ENCODE measurements around the gene PTPRN2.

The PTPRN2 gene

DNA sequence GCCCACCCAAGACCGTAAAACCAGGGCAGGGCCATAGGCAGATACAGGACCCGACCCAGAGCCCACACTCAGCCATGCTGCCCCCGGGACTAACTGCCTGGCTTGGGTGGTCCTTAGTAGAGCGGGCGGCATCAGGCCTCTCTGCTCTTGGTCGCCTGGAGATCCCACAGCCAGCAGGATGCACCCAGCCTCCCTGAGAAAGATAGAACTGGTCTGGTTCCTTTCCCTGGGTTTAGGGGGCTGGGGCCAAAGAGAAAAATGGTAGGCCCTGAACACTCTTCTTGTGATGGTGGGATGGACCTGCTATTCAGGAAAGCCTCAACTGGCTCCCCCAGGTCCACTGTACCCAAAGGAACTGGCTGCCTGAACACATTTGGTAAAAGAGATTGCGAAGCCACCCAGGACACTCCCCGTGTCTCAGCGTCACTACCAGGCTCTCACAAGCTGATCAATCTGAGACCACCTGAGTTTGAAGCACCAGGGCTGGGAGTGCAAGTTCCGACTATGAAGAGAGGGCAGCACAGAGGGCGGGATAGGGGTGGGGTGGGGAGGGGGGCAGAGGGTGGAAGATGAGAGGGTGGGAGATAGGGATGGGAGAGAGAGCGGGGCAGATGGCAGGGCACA, 659.3 kb downstream of the PTPRN2 start:
- no peak overlapping the region for H3K56ac ChIP-seq (ENCODE audit: low read length)
- H2BK15ac ChIP-seq (replicated peaks; ENCODE audit: low read depth), result no peak overlapping the region
- no peaks in the 10 kb centered on the region for H3K27me3 ChIP-seq (ENCODE audit: insufficient read depth, low read length, poor library complexity)
- no peak for DNase-seq
- no peak overlapping the region for H3K27ac ChIP-seq (ENCODE audit: low read depth, low read length)
- no peaks in the 10 kb centered on the region for H3K4me1 ChIP-seq (ENCODE audit: control insufficient read depth, low read depth, low read length)
- H3K36me3 ChIP-seq (ENCODE audit: control insufficient read depth, insufficient read depth, low read length), result no peaks in the 10 kb centered on the region
- no peak overlapping the region for H4K5ac ChIP-seq (ENCODE audit: low read length)
- no peak overlapping the region for H2BK5ac ChIP-seq (ENCODE audit: low read length)
- no peak overlapping the region for H2BK120ac ChIP-seq (ENCODE audit: low read depth, low read length)
- no CpG with 5 or more reads among the region's 12 CpGs for WGBS (ENCODE audit: extremely low coverage, insufficient coverage, low lambda C conversion rate)
- no peak overlapping the region for H3K23ac ChIP-seq (ENCODE audit: low read length)
- H3K18ac ChIP-seq (ENCODE audit: low read length), result no peak overlapping the region
- no peak overlapping the region for H2AK5ac ChIP-seq (ENCODE audit: low read length)
- no peak overlapping the region for H3K9ac ChIP-seq (ENCODE audit: low read length)
- H3K4me2 ChIP-seq (ENCODE audit: low read length), result no peak overlapping the region
- no peak overlapping the region for H3K4ac ChIP-seq (ENCODE audit: low read depth, low read length)
- H4K8ac ChIP-seq (ENCODE audit: low read depth, low read length), result no peak overlapping the region
- H3K79me1 ChIP-seq (ENCODE audit: low read length), result no peaks in the 10 kb centered on the region
- no peak overlapping the region for H3K4me3 ChIP-seq (ENCODE audit: low read length)
- H3K79me2 ChIP-seq (ENCODE audit: control insufficient read depth, insufficient read depth, low read length), result no peaks in the 10 kb centered on the region

DNA sequence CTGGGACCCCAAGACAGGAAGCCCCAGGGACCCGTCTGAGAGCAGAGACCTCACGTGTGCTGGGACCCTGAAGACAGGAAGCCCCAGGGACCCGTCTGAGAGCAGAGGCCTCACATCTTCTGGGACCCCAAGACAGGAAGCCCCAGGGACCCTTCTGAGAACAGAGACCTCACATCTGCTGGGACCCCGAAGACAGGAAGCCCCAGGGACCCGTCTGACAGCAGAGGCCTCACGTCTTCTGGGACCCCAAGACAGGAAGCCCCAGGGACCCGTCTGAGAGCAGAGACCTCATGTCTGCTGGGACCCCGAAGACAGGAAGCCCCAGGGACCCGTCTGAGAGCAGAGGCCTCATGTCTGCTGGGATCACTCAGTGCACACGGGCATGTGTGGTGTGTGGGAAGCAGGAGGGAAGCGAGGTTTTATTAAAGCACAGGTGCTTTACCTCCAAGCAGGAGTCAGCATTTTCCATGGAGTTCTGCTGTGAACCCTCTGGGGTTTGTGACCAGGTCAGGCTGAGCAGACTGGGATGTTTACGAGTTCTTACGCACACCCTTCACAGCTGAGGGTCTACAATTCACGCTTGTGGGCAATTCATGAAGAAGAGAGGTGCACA, 660.2 kb downstream of the PTPRN2 start:
- no peak overlapping the region for H3K27ac ChIP-seq (ENCODE audit: low read depth, low read length)
- H4K8ac ChIP-seq (ENCODE audit: low read depth, low read length), result no peak overlapping the region
- H3K9ac ChIP-seq (ENCODE audit: low read length), result no peak overlapping the region
- H3K36me3 ChIP-seq (ENCODE audit: control insufficient read depth, insufficient read depth, low read length), result no peaks in the 10 kb centered on the region
- no peak overlapping the region for H3K23ac ChIP-seq (ENCODE audit: low read length)
- no peaks in the 10 kb centered on the region for H3K4me1 ChIP-seq (ENCODE audit: control insufficient read depth, low read depth, low read length)
- no peak overlapping the region for H2AK5ac ChIP-seq (ENCODE audit: low read length)
- no CpG with 5 or more reads among the region's 14 CpGs for WGBS (ENCODE audit: extremely low coverage, insufficient coverage, low lambda C conversion rate)
- H2BK5ac ChIP-seq (ENCODE audit: low read length), result no peak overlapping the region
- no peak overlapping the region for H3K4me2 ChIP-seq (ENCODE audit: low read length)
- no peaks in the 10 kb centered on the region for H3K27me3 ChIP-seq (ENCODE audit: insufficient read depth, low read length, poor library complexity)
- H3K79me1 ChIP-seq (ENCODE audit: low read length), result no peaks in the 10 kb centered on the region
- H2BK15ac ChIP-seq (replicated peaks; ENCODE audit: low read depth), result no peak overlapping the region
- DNase-seq, result no peak
- no peak overlapping the region for H2BK120ac ChIP-seq (ENCODE audit: low read depth, low read length)
- no peak overlapping the region for H3K4me3 ChIP-seq (ENCODE audit: low read length)
- no peak overlapping the region for H3K4ac ChIP-seq (ENCODE audit: low read depth, low read length)
- no peak overlapping the region for H4K5ac ChIP-seq (ENCODE audit: low read length)
- no peak overlapping the region for H3K56ac ChIP-seq (ENCODE audit: low read length)
- H3K79me2 ChIP-seq (ENCODE audit: control insufficient read depth, insufficient read depth, low read length), result no peaks in the 10 kb centered on the region
- H3K18ac ChIP-seq (ENCODE audit: low read length), result no peak overlapping the region

GRCh38 chr7:157926521-157927150, 661.0 kb downstream of the PTPRN2 start:
- H3K9ac ChIP-seq (ENCODE audit: low read length), result no peak overlapping the region
- no peak overlapping the region for H3K4ac ChIP-seq (ENCODE audit: low read depth, low read length)
- H3K79me1 ChIP-seq (ENCODE audit: low read length), result no peaks in the 10 kb centered on the region
- no peak overlapping the region for H4K8ac ChIP-seq (ENCODE audit: low read depth, low read length)
- H3K79me2 ChIP-seq (ENCODE audit: control insufficient read depth, insufficient read depth, low read length), result no peaks in the 10 kb centered on the region
- H3K56ac ChIP-seq (ENCODE audit: low read length), result no peak overlapping the region
- no peak overlapping the region for H3K4me3 ChIP-seq (ENCODE audit: low read length)
- no peaks in the 10 kb centered on the region for H3K36me3 ChIP-seq (ENCODE audit: control insufficient read depth, insufficient read depth, low read length)
- no peak for DNase-seq
- no peaks in the 10 kb centered on the region for H3K4me1 ChIP-seq (ENCODE audit: control insufficient read depth, low read depth, low read length)
- no peaks in the 10 kb centered on the region for H3K27me3 ChIP-seq (ENCODE audit: insufficient read depth, low read length, poor library complexity)
- H2BK15ac ChIP-seq (replicated peaks; ENCODE audit: low read depth), result no peak overlapping the region
- no peak overlapping the region for H2AK5ac ChIP-seq (ENCODE audit: low read length)
- H3K4me2 ChIP-seq (ENCODE audit: low read length), result no peak overlapping the region
- no peak overlapping the region for H3K18ac ChIP-seq (ENCODE audit: low read length)
- H4K5ac ChIP-seq (ENCODE audit: low read length), result no peak overlapping the region
- H3K27ac ChIP-seq (ENCODE audit: low read depth, low read length), result no peak overlapping the region
- H3K23ac ChIP-seq (ENCODE audit: low read length), result no peak overlapping the region
- no CpG with 5 or more reads among the region's 16 CpGs for WGBS (ENCODE audit: extremely low coverage, insufficient coverage, low lambda C conversion rate)
- H2BK5ac ChIP-seq (ENCODE audit: low read length), result no peak overlapping the region
- no peak overlapping the region for H2BK120ac ChIP-seq (ENCODE audit: low read depth, low read length)

GRCh38 chr7:157926107-157926506, 661.5 kb downstream of the PTPRN2 start:
- Histone ChIP-seq H3K4me1 (ENCODE audit: control insufficient read depth, low read depth, low read length) (no peaks in the 10 kb centered on the region), H3K4me2 (ENCODE audit: low read length) (no peak overlapping the region), H3K56ac (ENCODE audit: low read length) (no peak overlapping the region), H4K8ac (ENCODE audit: low read depth, low read length) (no peak overlapping the region), H3K4ac (ENCODE audit: low read depth, low read length) (no peak overlapping the region), H3K18ac (ENCODE audit: low read length) (no peak overlapping the region), H3K4me3 (ENCODE audit: low read length) (no peak overlapping the region), H2AK5ac (ENCODE audit: low read length) (no peak overlapping the region), H3K23ac (ENCODE audit: low read length) (no peak overlapping the region), H3K27ac (ENCODE audit: low read depth, low read length) (no peak overlapping the region), H3K36me3 (ENCODE audit: control insufficient read depth, insufficient read depth, low read length) (no peaks in the 10 kb centered on the region), H2BK15ac (replicated peaks; ENCODE audit: low read depth) (no peak overlapping the region), H3K79me2 (ENCODE audit: control insufficient read depth, insufficient read depth, low read length) (no peaks in the 10 kb centered on the region), H3K27me3 (ENCODE audit: insufficient read depth, low read length, poor library complexity) (no peaks in the 10 kb centered on the region), H2BK120ac (ENCODE audit: low read depth, low read length) (no peak overlapping the region), H2BK5ac (ENCODE audit: low read length) (no peak overlapping the region), H3K79me1 (ENCODE audit: low read length) (no peaks in the 10 kb centered on the region), H4K5ac (ENCODE audit: low read length) (no peak overlapping the region), H3K9ac (ENCODE audit: low read length) (no peak overlapping the region)
- no peak for DNase-seq
- no CpG with 5 or more reads among the region's 5 CpGs for WGBS (ENCODE audit: extremely low coverage, insufficient coverage, low lambda C conversion rate)

GRCh38 chr7:157925383-157925875, 662.2 kb downstream of the PTPRN2 start:
- Histone ChIP-seq H3K56ac (ENCODE audit: low read length) (no peak overlapping the region), H3K36me3 (ENCODE audit: control insufficient read depth, insufficient read depth, low read length) (no peaks in the 10 kb centered on the region), H3K79me1 (ENCODE audit: low read length) (no peaks in the 10 kb centered on the region), H3K4me2 (ENCODE audit: low read length) (no peak overlapping the region), H3K4me1 (ENCODE audit: control insufficient read depth, low read depth, low read length) (no peaks in the 10 kb centered on the region), H3K79me2 (ENCODE audit: control insufficient read depth, insufficient read depth, low read length) (no peaks in the 10 kb centered on the region), H3K4me3 (ENCODE audit: low read length) (no peak overlapping the region), H3K27me3 (ENCODE audit: insufficient read depth, low read length, poor library complexity) (no peaks in the 10 kb centered on the region), H2AK5ac (ENCODE audit: low read length) (no peak overlapping the region), H3K4ac (ENCODE audit: low read depth, low read length) (no peak overlapping the region), H2BK15ac (replicated peaks; ENCODE audit: low read depth) (no peak overlapping the region), H3K9ac (ENCODE audit: low read length) (no peak overlapping the region), H2BK120ac (ENCODE audit: low read depth, low read length) (no peak overlapping the region), H4K5ac (ENCODE audit: low read length) (no peak overlapping the region), H3K18ac (ENCODE audit: low read length) (no peak overlapping the region), H3K23ac (ENCODE audit: low read length) (no peak overlapping the region), H2BK5ac (ENCODE audit: low read length) (no peak overlapping the region), H3K27ac (ENCODE audit: low read depth, low read length) (no peak overlapping the region), H4K8ac (ENCODE audit: low read depth, low read length) (no peak overlapping the region)
- no CpG with 5 or more reads among the region's 17 CpGs for WGBS (ENCODE audit: extremely low coverage, insufficient coverage, low lambda C conversion rate)
- DNase-seq, result no peak
